Posterior cingulate gyrus (tissue), 11 donors: ENCODE results near the gene NFYB.
"Not testable (repeated sequence)": the region's sequence is repeated elsewhere in the genome, so short reads cannot be mapped to it uniquely, and the experiment has no call there.

ENCODE experiments used
- DNase-seq, 10 donors: peaks; one replicate each; pipeline versions ENCODE4 v3.0.0 to v3.0.0-alpha.2; 2020 to 2021; ENCODE audit warnings: mixed read lengths in 3 of 10
- intact Hi-C: fragments of 100-400 bp; cut with DNase I; formaldehyde crosslinking; loops from one replicate; pipeline ENCODE4 v1.15.1; 2023

Gene NFYB

DNA sequence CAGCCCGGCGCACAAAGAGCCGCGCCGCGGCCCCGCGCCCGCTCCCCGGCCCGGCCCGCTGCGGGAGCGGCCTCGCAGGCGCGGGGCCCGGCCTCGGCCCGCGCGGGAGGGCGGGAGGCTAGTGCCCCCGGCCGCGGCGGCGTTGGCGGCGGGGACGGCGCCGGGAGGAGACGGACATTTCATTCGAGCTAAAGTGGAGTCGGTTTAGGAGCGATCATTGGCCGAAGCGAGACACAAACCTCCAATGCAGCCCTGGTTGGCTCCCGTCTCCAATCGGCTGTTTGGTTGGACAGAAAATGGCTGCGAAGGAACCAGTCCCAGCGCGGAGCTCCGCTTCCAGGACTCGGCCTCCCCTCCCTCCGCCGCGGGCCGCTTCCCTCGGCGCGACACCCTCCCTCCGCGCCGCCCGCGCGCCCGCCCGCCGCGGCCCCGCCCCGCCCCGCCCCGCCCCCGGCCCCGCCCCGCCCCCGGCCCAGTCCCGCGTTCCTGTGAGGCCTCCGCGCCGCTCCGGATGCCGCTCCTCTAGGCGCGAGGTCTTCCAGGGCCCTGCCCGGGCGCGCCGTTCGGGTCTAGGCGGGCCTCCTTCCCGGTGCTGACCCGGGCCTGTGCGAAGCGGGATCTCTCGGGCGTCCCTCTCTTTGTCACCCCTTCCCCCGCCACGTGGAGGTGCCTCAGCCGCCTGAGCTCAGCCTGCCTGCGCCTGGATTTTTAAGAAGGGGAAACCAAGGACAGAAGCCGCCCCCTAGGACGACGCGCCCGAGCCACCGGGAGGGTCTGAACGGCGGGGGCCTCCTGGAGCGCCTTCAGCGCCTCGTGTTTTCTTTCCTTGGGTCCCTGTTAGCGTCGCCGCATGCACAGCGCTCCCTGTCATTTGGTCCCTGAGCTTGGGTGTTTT lies at the start of gene NFYB:
NFYB (minus strand) TSS at position 309 of the 895 bp plus-strand sequence. CDS start 2,757 bp downstream, outside the sequence.
- intact Hi-C loops, result loop anchor here (1.0 to 10.0 kb wide), 3 partner anchors 74 to 173 kb away; partner anchors contain the start of genes HCFC2 and TDG
- DNase-seq, result peak; percentile 89 to 99 (median 94)

DNA sequence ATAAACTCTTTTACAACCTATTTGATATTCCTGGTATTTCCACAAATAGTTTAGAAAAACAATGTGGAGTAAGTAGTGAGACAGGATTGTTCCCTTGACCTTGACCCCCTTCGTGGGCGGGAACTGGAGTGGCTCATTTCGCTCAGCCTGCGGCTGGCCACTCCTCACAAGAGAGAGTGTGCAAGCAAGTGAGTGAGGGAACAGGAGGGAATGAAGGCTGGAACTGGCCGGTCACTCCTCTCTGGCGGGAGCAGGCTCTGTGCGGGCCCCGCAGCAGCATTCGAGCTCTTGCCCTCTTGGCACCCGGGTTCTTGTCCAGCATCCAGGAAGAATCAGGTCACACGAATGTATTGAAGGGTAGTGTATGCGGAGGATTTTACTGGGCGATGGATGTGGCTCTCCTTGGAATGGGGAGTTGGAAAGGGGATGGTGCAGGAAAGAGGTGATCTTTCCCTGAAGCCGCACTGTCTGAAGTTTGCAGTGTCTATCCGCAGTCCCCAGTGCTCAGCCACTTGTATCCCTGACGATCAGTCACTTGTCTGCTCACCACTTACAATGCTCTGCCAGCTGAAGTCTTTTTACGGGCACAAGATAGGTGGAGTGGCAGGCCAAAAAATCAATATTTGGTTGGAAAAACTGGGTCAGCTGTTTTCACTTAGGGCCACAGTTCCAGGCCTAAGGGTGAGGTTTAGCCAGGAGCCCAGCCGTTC lies 49.6 kb upstream of the NFYB start:
- intact Hi-C loops, result no loop called here
- peak in 1 of 10 donors; percentile 77 for DNase-seq

DNA sequence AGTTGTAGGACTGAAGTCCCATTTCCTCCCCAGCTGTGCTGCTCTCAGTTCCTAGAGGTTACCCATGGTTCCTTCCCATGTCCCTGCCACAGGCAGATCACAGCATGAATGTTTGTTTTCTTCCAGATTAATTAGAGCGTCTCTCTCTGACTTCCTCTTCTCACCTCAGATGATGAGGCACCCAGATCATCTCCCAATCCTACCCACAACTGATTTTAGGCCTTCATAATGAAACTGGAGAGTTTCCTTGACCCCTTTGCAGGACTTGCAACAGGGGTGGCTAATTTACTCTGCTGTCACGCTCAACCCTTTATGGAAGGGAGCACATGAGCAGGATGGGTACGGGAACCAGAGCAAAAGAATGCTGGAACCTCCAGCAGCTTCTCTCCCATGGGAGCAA lies 45.4 kb upstream of the NFYB start:
- intact Hi-C loops, result no loop called here
- no peak for DNase-seq

DNA sequence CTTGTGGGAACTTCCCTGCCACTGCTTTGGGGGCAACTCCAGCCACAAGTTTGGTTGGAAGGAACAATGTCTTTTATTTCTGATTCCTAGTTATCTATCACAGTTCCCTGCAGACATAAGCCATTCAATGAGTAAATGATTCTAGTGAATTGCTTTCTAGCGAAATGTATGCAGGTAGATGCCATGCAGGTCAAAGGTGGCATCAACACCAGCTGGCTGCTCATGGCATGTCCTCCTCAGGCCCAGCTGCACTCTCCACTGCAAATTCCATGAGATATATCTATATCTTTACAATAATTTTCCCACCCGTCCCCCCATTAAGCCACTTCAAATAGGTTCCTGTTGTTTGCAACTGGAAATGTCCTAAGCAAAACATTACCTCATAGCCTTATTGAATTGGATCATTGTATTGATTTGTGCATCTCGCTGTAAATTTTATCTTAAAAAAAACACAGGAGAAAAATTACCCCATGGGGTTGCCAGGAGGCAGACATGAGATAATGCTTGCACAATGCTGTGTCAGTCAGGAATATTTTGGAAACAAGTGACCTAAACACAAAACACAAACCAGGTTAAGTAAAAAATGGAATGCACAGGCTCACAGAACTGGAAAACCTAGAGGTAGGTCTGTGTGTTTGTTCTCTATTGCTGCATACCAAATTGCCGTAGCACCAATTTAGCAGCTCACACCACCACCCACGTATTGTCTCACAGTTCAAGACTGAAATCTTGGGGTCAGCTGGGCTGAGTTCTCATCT lies 44.8 kb upstream of the NFYB start:
- DNase-seq, result no peak
- intact Hi-C loops, result no loop called here

DNA sequence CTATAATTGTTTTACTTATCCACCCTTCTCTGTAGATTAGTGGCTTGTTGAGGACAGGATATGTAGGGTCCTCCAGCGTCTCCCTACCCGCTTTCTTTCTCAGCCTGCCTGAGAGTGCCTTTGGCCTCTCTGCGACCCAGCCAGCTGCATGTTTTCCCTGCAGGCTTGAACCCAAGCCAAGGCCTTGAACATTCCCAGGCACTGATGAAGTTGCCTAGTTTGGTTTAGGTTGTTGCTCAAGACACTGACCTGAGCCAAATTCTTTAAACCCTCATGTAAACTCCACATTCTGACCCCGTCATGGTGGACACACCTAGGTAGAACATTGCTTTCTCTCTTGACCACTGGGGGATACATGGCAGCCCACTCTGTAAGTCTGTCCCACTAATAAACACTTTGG lies 44.1 kb upstream of the NFYB start:
- intact Hi-C loops, result no loop called here

DNA sequence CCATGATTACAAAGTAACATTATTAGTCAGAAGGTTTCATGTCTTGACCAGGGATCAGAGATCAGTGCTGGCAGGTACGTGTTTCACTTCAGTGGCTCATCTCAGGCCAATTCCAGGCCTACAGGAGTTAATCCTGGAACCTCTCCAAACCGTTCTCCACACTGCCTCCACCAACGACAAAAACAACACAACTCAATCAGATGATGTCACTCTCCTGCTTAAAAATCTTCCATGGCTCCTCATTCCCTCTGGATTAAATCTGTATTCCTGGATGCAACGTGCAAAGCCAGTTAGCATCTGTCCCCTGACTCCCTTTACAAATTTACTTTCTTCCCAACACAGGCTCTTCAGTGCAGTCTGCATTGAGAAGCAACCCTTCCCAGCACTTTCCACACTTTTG lies 43.3 kb upstream of the NFYB start:
- intact Hi-C loops, result no loop called here
- no peak for DNase-seq

More for the DNA sequence above, 44.1 kb upstream of the NFYB start:
- DNase-seq, result no peak

DNA sequence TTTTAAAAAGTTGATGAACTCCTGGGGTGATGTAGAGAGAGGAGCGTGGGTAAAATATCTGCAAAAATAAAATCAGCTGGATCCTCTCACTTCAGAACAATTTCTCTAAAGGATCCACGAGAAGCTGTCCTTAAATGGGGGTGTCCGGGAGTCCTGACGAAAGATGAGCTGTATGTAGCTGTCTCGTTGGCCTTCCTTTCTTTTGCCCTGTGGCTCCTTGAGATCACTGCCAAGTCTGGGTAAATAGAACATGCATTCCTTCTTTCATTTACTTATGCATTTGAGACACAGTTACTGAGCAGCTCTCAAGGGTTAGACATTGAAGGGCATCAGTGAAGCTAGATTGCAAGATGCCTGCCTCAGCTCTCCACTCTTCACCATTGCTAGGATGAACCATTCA lies 42.4 kb upstream of the NFYB start:
- DNase-seq, result no peak

DNA sequence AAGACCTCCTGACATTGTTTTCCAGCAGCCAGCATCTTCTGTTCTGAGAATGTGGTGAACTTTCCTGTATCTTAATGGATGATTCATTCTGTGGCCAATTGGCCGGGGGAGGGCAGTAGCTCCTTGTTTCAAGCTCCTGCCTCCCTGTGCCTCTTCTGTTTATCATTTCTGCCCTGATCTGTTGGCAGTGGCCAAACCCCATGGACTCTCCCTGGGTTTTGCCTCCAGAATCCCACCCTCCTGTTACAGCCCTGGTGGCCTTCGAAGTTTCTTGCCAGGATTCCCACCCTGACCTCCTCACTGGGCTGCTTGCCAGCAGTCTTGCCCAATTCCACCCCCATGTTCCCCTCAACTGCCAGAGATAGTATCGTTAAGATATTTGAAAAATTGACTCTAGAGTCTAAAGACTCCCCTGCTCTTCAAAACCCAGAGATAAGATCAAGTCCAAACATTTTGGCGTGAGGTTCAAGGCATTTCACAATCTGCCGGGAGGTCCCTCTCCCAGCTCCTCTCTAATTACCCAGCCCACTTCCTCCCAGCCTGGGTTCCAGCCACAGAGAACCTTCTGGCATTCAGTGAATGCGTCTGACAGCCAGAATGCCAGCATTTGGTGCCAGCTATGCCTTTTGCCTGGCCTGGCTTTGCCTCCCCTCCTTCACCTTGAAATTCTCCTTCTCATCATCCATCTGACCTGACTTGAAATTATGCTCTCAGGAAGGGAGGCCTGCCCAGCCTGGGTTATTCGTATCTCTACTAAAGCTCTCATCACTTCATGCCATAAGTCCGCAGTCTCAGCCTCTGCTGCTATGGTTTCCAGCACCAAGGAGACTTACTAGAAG lies 39.9 kb upstream of the NFYB start:
- intact Hi-C loops, result no loop called here
- DNase-seq, result no peak

More for the DNA sequence above, 42.4 kb upstream of the NFYB start:
- intact Hi-C loops, result no loop called here

DNA sequence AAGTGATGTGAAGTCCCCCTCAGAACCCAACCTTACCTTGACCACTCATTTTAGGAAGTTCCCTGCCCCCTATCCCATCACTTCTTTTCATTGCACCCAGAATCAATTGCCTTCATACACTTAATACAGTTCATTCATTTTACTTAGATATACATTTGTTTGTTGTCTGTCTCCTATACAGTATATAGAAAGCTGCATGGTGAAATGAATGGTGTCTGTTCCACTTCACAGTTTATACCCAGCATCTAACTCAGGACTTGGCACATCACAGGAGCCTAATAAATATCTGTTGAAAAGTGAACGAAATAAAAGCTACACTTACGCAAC lies 39.3 kb upstream of the NFYB start:
- no peak for DNase-seq
- intact Hi-C loops, result no loop called here

DNA sequence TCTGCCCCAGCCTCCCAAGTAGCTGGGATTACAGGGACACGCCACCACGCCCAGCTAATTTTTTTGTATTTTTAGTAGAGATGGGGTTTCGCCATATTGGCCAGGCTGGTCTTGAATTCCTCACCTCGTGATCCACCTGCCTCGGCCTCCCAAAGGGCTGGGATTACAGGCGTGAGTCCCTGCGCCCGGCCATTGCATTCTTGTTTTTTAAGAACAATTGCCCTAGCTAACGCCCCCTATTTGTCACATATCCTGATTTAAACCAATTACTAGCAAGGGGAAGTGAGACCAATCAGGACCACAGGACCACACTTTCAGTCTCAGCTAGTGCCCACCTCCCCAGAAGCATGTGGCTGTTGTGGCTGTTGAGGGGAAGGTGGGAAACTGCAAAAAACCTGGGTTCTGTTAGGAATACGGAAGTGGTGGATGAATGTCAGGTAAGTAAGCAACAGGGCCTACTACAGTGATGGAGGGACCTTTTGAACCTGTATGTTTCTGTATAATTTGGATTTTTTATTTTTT lies 37.8 kb upstream of the NFYB start:
- no peak for DNase-seq
- intact Hi-C loops, result no loop called here

DNA sequence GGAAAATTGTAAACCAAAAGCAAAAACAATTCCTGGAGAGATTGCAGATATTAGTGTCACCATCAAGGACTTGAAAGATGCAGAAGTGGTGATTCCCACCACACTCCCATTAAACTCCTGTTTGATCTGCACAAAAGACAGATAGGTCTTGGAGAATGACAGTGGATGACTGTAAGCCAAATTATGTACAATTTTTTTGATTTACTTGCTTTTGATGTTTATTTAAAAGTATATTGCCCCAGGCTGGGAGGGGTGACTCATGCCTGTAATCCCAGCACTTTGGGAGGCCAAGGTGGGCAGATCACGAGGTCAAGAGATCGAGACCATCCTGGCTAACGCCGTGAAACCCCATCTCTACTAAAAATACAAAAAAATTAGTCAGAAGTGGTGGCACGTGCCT lies 35.8 kb upstream of the NFYB start:
- DNase-seq, intact Hi-C loops: not testable (repeated sequence)

DNA sequence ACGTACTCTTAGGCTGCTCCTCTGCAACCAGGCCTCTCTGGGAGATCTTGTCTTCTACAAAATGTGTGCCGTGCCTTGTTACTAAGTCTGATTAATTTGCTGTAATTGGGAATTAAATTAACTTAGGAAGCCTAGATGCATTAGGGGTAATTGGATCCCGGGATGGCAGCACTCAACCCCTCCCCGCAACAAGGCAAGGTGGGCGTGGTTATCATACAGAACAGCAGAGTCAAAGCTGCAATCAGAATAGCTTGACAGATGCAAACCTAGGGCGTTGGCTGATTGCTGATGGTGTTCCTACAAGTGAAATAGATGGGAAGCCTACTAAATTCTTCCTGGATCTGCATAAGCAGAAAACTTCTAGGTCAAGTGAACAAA lies 34.5 kb upstream of the NFYB start:
- intact Hi-C loops, result no loop called here
- DNase-seq, result no peak

DNA sequence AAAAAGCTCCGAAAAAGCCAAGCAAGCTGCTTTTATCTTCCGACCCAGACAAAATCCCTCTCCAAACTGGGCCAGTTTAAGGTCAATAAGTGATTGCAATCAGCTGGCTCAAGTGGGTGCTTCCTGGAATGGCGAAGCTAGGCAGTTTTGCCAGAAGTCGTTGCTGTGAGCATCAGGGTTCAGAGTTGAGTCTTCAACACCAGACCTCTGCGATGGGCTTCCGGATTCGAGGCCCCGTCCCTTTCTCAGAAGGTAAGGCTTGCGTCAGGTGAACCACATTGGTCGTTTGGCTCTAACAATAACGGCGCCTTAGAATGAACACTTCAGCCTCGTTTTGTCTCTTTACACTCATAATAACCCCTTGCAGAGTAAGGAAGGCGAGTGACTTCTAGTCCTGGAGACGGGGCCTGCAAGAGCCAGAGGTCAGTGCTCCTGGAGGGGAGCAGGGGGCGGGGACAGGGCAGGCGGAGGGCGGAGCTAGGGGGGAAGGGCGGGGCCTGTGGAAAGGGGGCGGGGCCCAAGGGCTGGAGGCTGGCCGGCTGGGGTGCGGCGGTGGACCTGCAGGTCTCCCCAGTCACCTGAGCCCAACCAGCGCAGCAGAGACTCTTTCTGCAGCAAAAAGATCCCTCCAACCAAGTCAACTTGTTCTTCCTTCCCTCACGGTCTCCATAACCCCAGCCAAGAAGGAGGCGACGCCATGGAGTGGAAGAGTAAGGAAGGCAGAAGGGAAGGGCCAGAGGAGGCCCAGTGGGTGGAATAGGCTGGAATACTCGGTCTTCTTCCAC lies 34.0 kb upstream of the NFYB start:
- no peak for DNase-seq

DNA sequence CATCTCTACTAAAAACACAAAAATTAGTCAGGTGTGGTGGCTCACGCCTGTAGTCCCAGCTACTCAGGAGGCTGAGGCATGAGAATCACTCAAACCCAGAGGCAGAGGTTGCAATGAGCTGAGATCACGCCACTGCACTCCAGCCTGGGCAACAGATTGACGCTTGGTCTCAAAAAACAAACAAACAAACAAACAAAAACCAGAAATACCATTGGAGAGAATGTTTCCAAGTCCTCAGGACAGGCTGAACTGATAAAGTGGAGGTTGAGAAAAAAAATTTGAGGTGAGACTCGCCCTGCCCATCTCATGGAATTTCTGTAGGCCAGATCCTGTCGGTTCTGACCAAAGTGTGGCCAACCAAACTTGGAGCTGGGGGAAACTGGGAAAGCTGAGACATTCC lies 30.6 kb upstream of the NFYB start:
- DNase-seq, result no peak
- intact Hi-C loops, result no loop called here

More for the DNA sequence above, 34.0 kb upstream of the NFYB start:
- intact Hi-C loops, result no loop called here

DNA sequence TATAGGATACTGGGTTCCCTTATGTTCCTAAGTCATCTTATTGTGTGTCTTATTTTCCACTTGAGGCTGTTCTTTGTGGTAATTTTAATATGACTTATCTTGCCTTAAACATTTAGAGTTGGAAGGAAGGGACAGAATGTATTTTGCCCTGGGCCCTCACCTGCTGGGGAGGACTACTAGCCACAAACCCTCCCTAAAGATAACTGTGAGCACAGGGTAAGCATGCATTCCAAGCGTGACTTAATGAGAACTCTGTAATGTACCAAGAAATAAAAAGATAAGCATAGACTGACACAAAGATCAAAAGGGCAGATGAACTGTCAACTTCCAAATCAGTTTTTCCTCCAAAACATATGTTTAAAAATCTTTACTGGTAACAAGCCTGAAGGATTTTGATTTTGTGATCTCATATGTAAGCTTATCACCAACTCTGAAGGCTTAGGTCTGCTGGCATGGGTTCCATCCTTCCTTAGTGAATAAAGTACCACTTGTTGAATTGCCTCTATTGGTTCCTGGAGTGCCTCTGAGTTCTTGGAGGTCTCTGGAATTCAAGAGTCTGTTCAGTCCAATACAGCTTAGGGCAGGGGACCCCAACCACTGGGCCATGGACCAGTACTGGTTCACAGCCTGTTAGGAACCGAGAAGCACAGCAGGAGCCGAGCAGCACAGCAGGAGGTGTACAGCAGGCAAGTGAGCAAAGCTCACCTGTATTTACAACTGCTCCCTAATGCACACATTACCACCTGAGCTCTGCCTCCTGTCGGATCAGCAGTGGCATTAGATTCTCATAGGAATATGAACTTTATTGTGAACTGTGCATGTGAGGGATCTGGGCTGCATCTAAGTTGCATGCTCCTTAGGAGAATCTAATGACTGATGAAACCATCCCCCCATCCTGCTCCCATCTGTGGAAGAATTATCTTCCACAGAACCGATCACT lies 29.8 kb upstream of the NFYB start:
- DNase-seq, result no peak
- intact Hi-C loops, result no loop called here

DNA sequence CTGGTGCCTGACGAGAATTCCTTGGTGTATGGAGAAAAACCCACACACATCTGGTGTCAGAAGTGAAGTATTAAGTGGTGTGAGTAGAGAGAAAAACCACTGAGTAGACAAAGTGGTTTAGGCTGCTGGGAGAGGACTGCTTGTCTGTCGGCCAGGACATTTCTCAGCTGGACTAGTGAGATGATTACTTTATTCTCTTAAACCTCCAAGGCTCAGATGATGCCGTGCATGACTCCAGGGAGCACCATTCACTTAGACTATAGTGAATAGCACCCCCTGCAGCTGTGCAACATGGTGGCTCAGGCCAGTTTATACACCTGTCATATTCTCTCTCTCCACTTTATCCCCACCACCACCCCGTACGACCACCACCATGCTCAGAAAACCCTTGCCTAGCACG lies 28.5 kb upstream of the NFYB start:
- intact Hi-C loops, result no loop called here
- DNase-seq, result no peak

DNA sequence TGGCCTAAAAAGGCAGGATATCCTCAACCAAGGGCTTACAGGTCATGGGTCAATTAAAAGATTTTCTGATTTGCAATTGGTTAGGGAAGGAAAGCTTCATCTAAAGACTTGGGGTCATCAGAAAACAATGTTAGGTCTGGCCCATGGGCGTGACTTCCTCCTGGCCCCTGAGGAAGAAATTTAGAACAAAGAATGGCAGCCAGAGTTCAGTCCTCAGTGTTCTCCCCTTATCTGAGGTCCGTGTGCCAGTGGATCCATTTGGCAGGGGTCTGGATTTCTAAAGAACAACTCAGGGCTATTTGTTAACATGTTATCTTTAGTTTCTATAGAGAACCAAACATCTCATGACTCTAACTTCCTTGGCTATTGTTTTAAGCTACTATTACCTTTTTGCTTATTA lies 27.8 kb upstream of the NFYB start:
- DNase-seq, result no peak
- intact Hi-C loops, result no loop called here

DNA sequence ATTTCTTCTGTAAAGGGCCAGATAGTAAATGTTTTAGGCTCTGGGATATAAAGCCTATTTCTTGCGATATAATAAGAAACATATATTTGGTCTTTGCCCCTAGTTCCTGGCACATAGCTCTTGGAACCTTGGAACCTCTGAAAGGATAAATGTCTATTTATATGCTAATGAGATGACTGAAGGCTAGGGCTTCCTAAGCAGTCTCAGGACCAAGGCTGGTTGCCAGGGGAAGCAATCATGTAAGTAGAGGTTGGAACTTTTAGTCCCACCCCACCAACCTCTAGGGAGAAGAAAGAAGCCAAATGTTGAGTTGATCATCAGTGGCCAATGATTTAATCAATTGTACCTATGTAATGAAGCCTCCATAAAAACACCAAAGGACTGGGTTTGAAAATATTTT lies 26.6 kb upstream of the NFYB start:
- no peak for DNase-seq
- intact Hi-C loops, result no loop called here
